Esophagus muscularis mucosa (tissue), 4 donors: ENCODE measurements around the gene GSG1L2.

Experiments used
- EP300 ChIP-seq: sonication (generic); formaldehyde crosslinking; IDR thresholded peaks from one replicate; pipeline ENCODE4 v1.6.1; 2017; ENCODE audit warnings: antibody characterized with exemption
- POLR2A ChIP-seq: fragments of 450-650 bp; IDR thresholded peaks from one replicate; pipeline ENCODE4 v1.6.1; 2017; ENCODE audit warnings: antibody characterized with exemption, moderate library complexity, mild to moderate bottlenecking, low read depth
- POLR2AphosphoS5 ChIP-seq, 2 donors: sonication (generic); formaldehyde crosslinking; IDR thresholded peaks; one replicate each; pipeline ENCODE4 v1.6.1; 2017; ENCODE audit warnings: antibody characterized with exemption in 2 of 2
- TF ChIP-seq, protein P1 (sequence below), 3 experiments: fragments of 200-600 bp in 2 of 3; fragments of 450-650 bp in 1 of 3; sonication (generic) in 2 of 3; IDR thresholded peaks; one replicate each; pipeline ENCODE4 v1.5.1; 2017 to 2019; ENCODE audit warnings: antibody characterized with exemption in 3 of 3, mild to moderate bottlenecking in 2 of 3, moderate library complexity in 1 of 3

DNA sequence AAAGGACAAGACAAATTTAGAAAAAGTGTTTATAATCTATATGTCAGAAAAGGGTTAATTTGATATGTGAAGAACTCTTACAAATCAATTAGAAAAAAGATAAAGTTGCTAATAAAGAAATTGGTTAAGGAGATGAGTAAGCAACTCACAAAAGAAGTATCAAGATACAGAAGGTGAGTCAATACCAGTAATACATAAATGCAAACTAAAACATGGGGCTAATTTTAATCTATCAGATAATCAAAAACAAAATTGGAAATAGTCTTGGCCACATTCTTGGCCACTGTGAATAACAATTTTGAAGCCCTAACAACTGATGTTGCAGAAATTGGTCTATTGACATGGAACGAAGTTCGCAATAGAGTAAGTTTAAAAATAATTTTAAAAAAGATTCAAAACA, 37.3 kb downstream of the GSG1L2 start:
- TF ChIP-seq POLR2AphosphoS5 (IDR thresholded peaks at IDR 0.05): no peak
- TF ChIP-seq, protein P1, sequence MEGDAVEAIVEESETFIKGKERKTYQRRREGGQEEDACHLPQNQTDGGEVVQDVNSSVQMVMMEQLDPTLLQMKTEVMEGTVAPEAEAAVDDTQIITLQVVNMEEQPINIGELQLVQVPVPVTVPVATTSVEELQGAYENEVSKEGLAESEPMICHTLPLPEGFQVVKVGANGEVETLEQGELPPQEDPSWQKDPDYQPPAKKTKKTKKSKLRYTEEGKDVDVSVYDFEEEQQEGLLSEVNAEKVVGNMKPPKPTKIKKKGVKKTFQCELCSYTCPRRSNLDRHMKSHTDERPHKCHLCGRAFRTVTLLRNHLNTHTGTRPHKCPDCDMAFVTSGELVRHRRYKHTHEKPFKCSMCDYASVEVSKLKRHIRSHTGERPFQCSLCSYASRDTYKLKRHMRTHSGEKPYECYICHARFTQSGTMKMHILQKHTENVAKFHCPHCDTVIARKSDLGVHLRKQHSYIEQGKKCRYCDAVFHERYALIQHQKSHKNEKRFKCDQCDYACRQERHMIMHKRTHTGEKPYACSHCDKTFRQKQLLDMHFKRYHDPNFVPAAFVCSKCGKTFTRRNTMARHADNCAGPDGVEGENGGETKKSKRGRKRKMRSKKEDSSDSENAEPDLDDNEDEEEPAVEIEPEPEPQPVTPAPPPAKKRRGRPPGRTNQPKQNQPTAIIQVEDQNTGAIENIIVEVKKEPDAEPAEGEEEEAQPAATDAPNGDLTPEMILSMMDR (IDR thresholded peaks at IDR 0.05): no peak
- no peak for TF ChIP-seq POLR2A
- TF ChIP-seq EP300: no peak
